Adipose tissue (tissue), 3 donors: ENCODE data around the gene RSPH4A. TPM values are rescaled to one million over a fixed set of nuclear protein-coding genes. Genes with fewer than 3 reads are reported as not detected.
"Not testable (repeated sequence)": the region's sequence is repeated elsewhere in the genome, so short reads cannot be mapped to it uniquely, and the experiment has no call there.

Experiments used
- H3K27ac ChIP-seq: one replicate; pipeline ENCODE4 v1.5.1; 2013; ENCODE audit warnings: low read depth, low read length
- WGBS, 3 donors: extraction: QIAGEN DNeasy Blood & Tissue Kit; methylation state at CpG; one replicate each; pipeline ENCODE4 v1.1.7; 2013; 5-methylcytosine and 5-hydroxymethylcytosine counted together
- polyA plus RNA-seq, 3 donors: library from polyadenylated mRNA; stranded (reverse); fragments of 200-250 nt; gene quantifications; one replicate each; pipeline ENCODE4 v1.2.3, GENCODE V29; 2013
- donor health status: healthy with polysubstance abuse.
- donor health status: Bipolar disorder and iron deficiency.
- donor health status: healthy.

Gene RSPH4A
- polyA plus RNA-seq: under 1 TPM; 0.15 to 0.27 (median 0.22) TPM

DNA sequence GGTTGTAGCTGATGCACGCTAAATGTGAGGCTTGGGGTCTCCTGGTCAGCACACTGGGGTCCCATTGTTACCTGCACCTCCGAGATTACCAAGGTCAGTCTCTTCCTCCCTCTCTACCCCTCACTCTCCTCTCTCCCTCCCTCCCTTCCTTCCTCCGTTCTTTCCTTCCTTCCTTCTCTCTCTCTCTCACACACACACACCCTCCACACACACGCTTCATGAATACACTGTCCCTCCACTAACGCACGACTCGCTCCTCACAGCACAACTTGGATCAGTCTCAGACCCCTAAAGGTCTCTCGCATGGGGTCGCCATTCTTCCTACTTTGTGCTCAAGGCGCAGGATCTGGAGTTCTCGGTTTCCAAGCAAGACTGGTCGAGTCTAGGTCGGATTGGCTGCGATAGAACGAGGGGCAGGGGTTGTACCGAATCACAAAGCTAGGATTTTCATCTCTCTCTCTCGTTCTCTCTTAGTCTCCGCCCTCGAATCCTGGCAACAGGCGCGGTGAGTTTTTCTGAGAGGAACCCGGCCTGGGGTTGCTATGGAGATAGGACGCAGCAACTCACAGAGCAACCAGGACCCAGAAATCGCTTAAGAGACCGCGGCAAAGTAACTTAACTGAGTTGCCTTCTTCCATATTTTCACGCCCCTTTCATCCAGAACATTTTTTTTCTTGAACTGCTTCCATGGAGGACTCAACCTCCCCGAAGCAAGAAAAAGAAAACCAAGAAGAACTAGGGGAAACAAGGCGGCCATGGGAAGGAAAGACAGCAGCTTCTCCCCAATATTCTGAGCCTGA, at the start of gene RSPH4A:
RSPH4A (plus strand) TSS at position 543 of the 800 bp plus-strand sequence; CDS start at position 688, 145 bp downstream.
- H3K27ac ChIP-seq: no peak within 1 kb of the TSS
- WGBS, 3 donors: 0 to 1% (median 0%) methylated on average over 29 of the region's 29 CpGs

DNA sequence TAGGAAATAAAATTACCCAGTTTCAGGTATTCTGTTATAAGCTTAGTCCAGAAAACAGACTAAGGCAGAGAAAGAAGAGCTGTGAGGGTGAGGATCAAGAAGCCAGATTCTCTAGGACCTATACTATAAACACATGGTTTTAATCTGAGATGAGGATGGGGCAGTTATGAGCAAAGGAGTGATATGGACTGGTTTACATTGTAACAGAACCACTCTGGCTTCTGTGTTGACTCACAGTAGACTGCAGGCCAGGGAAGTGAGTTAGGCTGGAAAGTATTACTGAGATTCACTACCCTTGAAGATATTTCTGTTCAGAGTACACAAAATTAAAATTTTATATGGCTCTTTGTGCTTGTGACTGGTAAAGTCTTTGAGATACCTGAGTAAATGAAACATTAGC, 48.2 kb upstream of the RSPH4A start:
- H3K27ac ChIP-seq: no peak overlapping the region

DNA sequence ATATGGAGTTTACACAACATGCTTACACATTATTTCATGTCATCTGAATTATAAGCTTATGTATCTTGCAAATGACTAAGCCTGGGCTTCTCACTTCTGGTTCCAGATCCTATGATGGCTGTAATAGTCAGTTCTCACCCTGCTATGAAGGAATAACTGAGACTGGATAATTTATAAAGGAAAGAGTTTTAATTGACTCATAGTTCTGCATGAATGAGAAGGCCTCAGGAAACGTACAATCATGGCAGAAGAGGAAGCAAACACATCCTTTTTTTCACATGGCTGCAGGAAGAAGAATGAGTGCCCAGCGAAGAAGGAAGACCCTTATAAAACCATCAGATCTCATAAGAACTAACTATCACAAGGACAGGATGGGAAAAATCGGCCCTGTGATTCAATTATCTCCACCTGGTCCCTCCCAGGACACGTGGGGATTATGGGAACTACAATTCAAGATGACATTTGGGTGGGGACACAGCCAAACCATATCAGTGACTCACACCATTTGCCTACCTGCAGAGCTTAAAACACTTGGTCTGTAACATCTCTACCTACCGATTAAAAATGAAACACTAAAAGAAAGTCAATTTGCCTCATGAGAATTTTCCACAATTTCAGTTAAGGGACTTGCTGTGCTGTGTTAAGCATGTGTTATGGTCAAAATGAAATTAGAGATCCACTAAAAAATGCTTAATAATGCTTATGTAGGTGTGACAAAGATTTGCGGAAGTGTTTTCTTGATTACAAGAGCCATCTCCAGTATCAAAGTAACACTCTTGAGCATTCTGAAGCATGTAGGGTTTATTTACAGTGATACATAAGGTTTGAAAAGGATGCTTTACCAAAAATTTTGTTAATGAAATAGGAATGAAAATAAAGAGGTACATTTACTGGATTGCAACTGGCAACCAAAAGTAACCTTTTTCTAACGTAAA, 47.2 kb upstream of the RSPH4A start:
- 55 to 60% (median 56%) methylated on average over 7 of the region's 7 CpGs for WGBS, 3 donors

DNA sequence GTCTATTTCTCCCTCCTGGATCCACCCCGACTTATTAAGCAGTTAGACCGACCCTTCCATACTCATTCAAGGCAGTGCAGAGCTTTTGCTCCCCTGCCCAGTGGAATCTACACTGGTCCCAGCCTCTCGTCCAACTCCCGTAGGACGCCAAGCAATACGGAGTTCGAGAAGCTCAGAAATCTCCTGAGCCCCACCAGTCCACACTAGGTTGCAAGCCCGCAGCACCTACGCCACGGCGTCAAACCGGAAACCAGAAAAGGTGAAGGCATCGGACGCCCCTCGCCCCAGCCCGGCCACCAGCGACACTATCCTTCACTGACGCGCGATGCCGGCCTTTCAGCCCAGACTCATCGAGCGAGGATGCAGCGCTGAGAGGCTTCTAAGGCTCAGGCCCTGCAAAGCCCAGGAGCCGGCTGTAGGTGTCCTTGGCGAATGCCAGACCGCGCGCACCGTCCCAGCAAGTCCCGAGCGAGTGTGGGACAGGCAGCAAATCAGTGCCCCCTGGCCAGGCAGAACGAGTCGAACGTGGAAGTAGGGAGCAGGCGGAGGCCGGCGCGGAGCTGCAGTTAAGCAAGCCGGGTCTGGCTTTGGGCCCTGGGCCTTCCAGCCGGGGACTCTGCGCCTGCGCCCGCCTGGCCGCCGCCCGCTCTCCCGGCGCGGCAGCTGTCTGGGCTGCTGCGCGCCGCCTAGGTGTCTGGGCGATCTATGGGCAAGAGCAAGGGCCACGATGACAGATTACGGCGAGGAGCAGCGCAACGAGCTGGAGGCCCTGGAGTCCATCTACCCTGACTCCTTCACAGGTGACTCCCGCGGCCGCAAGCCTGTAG, 45.2 kb upstream of the RSPH4A start, which contains the start of gene RWDD1:
RWDD1 (plus strand) TSS at position 649 of the 827 bp plus-strand sequence; CDS start at position 728, 79 bp downstream.
- peak within 1 kb of the TSS; percentile 86 for H3K27ac ChIP-seq
- WGBS, 3 donors: 0 to 1% (median 0%) methylated on average over 59 to 62 of the region's 62 CpGs

More for the DNA sequence above, 47.2 kb upstream of the RSPH4A start:
- no peak overlapping the region for H3K27ac ChIP-seq

DNA sequence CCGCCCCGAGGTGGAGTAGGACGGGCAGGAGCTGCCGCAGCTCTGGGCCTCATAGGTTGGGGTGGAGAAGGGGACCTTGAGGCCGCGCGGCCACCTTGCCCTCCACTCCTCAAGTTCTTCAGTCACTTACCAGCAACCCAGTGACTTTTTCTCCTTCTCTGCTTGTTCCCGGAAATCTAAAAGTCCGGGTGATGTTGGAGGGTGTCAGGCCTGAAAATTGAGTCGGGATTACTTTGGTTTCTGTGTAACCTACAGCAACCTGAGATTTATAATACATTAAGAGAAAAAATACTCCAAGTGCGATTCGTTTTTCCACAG, 44.6 kb upstream of the RSPH4A start:
- H3K27ac ChIP-seq: peak overlapping the region; percentile 86
- 0 to 1% (median 1%) methylated on average over 12 of the region's 12 CpGs for WGBS, 3 donors

DNA sequence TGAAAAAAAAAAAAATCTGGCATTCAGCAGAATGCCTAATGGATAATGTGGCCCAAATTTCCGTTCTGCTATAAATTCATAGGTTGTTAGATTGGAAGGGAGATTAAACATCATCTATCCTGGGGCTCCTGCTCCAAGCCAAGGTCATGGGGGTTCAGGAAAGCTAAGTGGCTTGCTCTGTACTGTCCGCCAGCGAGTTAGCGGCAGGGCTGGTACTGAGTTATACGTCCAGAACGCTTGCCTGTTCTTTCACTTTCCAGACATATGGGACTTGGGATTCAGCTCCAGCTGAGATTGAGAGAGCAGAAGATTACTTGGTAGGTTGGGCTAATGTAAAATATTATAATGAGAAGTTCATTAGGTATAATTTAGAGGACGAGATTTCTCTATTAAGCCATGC, 44.1 kb upstream of the RSPH4A start:
- 3 to 5% (median 4%) methylated on average over 7 of the region's 7 CpGs for WGBS, 3 donors
- H3K27ac ChIP-seq: no peak overlapping the region

DNA sequence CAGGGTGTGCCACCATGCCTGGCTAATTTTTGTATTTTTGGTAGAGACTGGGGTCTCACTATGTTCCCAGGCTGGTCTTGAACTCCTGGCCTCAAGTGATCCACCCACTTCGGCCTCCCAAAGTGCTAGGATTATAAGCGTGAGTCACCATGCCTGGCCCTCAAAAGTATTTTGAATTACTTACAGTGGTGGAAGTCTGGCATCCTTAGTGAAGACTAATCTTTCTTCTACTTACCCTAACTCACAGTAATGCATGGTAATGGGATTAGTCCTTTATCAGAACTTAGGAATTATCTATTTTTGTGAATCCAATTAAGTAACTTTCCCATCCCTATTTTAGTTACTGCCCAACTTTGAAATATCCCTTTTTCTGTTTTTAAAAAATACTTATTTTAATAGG, 41.1 kb upstream of the RSPH4A start:
- 96 to 98% (median 96%) methylated on average over 2 of the region's 2 CpGs for WGBS, 3 donors
- no peak overlapping the region for H3K27ac ChIP-seq

DNA sequence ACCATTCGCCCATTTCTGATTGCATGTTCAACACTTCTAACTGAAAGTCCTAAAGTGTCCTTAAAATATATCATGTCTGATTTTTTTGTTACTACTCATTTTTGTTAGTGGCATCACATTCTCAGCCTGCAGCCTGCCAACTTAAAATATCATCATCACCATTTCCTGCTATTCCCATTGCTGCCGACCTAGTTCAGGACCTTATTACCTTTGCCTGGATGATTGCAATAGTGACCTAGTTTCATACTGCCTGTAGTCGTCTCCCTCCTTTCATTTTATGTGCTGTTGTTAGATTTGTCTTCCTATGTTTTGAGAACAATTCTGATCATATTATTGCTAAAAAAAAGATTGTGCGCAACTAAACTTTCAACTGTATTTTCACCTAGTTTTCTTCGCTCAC, 38.8 kb upstream of the RSPH4A start:
- WGBS, 3 donors: 80 to 81% (median 81%) methylated on average over 5 of the region's 5 CpGs
- H3K27ac ChIP-seq: no peak overlapping the region

DNA sequence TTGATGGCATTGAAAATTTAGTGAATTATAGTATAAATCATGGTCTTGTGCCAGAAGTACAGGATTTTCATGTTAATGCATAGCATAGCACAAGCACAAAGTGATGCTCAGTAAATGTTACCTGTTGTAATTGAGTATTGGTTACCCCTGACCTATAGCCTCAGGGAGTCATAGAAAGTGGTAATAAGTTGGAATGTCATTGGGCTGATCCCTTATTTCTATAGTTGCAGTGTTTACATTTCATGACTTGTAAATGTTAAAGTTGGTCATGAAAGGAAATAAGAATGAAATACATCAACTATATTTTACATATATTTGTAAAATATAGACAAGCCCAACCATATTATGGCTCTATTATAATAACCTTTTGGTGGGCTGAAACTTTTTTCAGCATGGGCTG, 37.9 kb upstream of the RSPH4A start:
- no peak overlapping the region for H3K27ac ChIP-seq

DNA sequence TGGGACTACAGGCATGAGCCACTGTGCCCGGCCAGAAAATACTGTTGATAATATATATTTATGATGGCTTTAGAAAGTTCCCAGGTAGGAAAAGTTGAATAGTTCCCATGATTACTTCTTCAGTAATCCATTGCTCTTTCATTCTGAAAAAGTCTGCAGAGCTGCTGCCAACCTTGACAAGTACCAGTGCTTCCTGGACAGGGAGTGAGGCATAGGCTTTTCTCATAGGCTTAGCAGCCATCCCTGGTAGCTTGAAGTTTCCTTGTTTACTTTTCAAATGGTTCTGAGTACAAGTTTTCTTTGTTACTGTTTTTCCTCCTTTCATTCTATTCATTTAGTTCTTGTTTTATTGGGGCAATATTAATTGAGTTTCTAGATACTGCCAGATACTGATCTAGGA, 37.1 kb upstream of the RSPH4A start:
- no peak overlapping the region for H3K27ac ChIP-seq
- 67 to 87% (median 75%) methylated on average over 1 of the region's 1 CpG for WGBS, 3 donors

DNA sequence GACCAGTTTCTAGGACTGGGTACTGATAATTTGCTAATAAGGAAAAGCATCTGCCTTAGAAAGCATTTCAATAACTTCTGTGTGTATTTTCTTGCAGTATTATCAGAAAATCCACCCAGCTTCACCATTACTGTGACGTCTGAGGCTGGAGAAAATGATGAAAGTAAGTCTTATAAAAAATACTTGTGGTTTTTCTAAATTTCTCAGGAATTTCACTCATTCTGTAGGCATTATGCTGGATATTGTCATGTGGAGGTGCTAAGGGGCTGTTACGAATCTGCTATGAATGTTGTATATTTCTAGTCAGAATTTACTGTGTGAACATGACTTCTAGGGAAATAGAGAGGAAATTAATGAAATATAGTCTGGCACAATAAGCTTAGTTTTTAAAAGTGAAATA, 36.1 kb upstream of the RSPH4A start:
- WGBS, 3 donors: 70 to 93% (median 88%) methylated on average over 2 of the region's 2 CpGs
- H3K27ac ChIP-seq: no peak overlapping the region

DNA sequence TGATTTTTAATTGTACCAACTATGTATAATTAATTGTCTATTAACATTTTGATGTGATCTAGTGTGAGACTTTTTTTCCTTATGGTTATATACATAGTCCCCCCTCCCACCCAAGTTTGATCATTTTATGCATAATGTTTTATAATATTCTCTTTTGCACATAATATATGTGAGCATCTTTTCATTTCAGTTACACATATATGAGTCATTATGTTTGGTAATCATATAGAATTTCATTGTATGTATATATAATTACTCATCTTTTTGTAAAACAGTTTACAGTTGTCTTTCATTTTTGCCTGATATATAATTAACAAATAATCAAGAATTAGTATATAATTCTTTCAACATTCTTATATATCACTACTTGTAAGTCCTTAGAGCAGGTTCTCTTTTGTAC, 30.0 kb upstream of the RSPH4A start:
- H3K27ac ChIP-seq: no peak overlapping the region

DNA sequence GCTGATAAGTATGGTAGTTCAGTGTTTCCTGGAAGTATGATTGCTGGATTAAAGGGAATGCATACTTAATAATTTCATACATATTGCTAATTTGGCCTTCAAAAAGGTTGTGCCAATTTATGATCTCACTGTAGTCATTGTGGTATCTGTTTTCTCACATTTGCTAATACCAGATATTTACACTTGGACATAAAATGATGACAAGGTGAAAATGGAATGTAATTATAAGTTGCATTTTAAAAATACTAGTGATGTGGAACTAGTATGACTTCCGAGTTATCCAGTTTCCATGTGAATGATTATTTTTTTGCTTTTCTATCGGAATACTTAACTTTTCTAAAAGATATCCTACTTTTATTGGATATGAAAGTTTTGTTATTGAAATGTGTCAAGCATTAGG, 29.5 kb upstream of the RSPH4A start:
- no peak overlapping the region for H3K27ac ChIP-seq
- WGBS, 3 donors: 96 to 99% (median 97%) methylated on average over 2 of the region's 2 CpGs

DNA sequence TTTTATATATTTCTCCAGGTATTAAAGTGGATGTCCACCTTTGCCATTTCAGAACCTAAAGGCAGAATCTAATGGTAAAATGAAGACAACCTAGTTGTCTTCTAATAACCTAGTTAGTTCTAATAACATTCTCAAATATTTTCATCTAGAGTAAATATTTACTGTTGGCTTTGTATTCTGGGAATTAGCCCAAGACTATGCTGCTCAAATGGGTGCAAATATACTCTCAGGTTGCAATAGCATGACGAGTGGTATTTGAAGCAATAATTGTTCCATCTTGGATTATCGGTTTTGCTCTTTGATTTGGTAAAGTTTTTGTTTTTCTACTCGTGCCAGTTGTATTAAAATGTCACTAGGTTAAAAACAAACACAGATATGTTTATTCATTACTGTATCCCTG, 21.0 kb upstream of the RSPH4A start:
- H3K27ac ChIP-seq: no peak overlapping the region
- WGBS, 3 donors: 48 to 97% (median 86%) methylated on average over 3 of the region's 3 CpGs

DNA sequence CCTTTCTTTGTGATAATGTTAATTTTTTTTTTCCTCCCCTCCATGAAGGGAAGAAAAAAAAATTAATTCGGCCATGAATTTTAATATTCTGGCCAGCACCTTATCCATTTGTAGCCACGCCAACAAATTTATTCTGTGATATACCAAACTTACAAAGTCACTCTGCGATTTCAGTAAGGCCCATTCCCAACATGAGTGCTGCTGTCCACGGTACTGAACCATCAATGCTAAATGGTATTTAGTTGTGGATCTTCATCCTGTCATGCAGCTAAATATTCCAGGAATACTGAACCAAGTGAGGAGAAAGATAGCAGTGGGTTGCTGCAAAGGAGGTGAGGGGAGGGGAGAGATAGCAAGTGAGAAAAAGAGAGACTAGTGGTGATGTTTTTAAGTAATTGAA, 19.5 kb upstream of the RSPH4A start:
- WGBS, 3 donors: 82 to 84% (median 83%) methylated on average over 4 of the region's 4 CpGs
- H3K27ac ChIP-seq: no peak overlapping the region

DNA sequence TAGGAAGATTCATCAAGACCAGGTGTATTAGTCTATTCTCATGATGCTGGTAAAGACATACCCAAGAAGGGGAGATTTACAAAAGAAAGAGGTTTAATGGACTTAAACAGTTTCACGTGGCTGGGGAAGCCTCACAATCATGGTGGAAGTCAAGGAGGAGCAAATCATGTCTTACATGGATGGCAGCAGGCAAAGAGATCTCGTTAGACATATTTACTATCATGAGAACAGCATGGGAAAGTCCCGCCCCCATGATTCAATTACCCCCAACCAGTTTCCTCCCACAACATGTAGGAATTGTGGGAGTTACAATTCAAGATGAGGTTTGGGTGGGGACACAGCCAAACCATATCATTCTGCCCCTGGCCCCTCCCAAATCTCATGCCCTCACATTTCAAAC, 12.4 kb upstream of the RSPH4A start:
- not testable (repeated sequence) for H3K27ac ChIP-seq
- WGBS, 3 donors: 95 to 96% (median 96%) methylated on average over 3 of the region's 3 CpGs

DNA sequence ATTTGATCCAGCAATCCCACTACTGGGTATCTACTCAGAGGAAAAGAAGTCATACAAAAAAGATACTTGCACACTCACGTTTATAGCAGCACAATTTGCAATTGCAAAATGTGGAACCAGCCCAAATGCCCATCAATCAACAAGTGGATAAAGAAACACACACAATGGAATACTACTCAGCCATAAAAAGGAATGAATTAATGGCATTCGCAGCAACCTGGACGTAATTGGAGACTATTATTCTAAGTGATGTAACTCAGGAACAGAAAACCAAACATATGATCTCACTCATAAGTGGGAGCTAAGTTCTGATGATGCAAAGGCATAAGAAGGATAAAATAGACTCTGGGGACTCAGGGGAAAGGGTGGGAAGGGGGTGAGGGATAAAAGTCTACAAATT, 11.4 kb upstream of the RSPH4A start:
- H3K27ac ChIP-seq: not testable (repeated sequence)
- WGBS, 3 donors: 88 to 91% (median 91%) methylated on average over 3 of the region's 3 CpGs

DNA sequence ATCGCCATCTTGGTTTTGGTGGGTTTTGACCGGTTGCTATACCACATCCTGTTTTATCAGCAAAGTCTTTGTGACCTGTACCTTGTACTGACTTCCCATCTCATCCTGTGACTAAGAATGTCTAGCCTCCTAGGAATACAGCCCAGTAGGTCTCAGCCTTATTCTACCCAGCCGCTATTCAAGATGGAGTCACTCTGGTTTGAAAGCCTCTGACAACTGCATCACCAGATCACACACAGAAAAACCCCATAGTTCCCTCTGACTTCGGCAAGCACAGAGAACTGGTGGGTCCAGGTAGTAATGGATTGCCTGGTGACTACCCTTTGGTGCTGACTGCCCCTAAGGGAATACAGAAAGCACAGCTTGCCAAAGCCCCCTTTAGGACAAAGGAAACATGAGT, 10.3 kb upstream of the RSPH4A start:
- H3K27ac ChIP-seq: no peak overlapping the region
- WGBS, 3 donors: 97 to 98% (median 97%) methylated on average over 4 of the region's 4 CpGs

DNA sequence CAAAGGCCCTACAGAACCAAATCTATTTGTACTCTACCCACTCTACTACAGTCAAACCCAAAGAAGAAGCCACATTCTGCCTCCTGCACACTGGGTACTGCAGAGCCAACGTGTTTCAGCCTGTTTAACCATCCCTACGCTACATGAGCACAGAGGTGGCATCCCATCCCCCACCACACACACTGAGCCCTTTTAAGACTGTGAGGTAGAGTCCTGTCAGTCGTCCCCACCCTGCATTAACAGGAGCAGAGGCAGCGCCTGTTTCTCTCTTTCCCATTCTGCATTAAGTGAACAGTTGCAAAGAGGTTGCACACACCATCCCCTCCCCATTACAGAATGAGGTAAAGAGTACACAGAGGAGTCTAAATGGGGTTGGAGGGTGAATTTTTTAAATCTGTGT, 5.2 kb upstream of the RSPH4A start:
- 70 to 81% (median 76%) methylated on average over 4 of the region's 4 CpGs for WGBS, 3 donors
- H3K27ac ChIP-seq: no peak overlapping the region
